H1 (cell line): ENCODE measurements around the gene TTC39A.

ENCODE experiments used
- CHD2 ChIP-seq: IDR thresholded peaks from 2 replicates; pipeline ENCODE4 v1.6.1; 2012; ENCODE audit warnings: low read length, improper control_type of control experiment
- CTCF ChIP-seq, 3 experiments: IDR thresholded peaks; 1 replicate in 2 of 3; 2 replicates in 1 of 3; pipeline versions ENCODE4 v1.5.1 to v1.6.1; 2011; ENCODE audit warnings: low read length in 3 of 3, mild to moderate bottlenecking in 3 of 3, inconsistent platforms in 2 of 3, low read depth in 1 of 3, moderate library complexity in 1 of 3; ENCODE audit not compliant: insufficient read depth in 1 of 3; ENCODE audit errors: control extremely low read depth in 1 of 3
- EZH2 ChIP-seq: fragments of 200-600 bp; sonication (generic); IDR thresholded peaks from 2 replicates; pipeline ENCODE4 v1.7.1; 2012; ENCODE audit warnings: low read depth, mild to moderate bottlenecking, moderate library complexity, low read length, inconsistent platforms; ENCODE audit not compliant: severe bottlenecking
- GTF2F1 ChIP-seq: IDR thresholded peaks from 2 replicates; pipeline ENCODE4 v1.6.1; 2012; ENCODE audit warnings: low read depth, low read length, improper control_type of control experiment, borderline replicate concordance
- JUN ChIP-seq: IDR thresholded peaks from 2 replicates; pipeline ENCODE4 v1.6.1; 2011; ENCODE audit warnings: low read depth, mild to moderate bottlenecking, improper control_type of control experiment, low read length
- JUND ChIP-seq: IDR thresholded peaks from 2 replicates; pipeline ENCODE4 v1.6.1; 2011; ENCODE audit warnings: mild to moderate bottlenecking, improper control_type of control experiment, low read length
- KDM1A ChIP-seq: fragments of 200-600, 300-600 bp; sonication (generic); IDR thresholded peaks from 2 replicates; pipeline ENCODE4 v1.7.1; 2016; ENCODE audit warnings: mild to moderate bottlenecking, low read length, borderline replicate concordance
- POLR2A ChIP-seq, 2 experiments: IDR thresholded peaks; 1 replicate in 1 of 2; 2 replicates in 1 of 2; pipeline ENCODE4 v1.6.1; 2011; ENCODE audit warnings: low read depth in 2 of 2, low read length in 2 of 2, mild to moderate bottlenecking in 2 of 2; ENCODE audit errors: control extremely low read depth in 1 of 2
- POLR2AphosphoS5 ChIP-seq: IDR thresholded peaks from 2 replicates; pipeline ENCODE4 v1.6.1; 2011; ENCODE audit warnings: low read depth, low read length
- RAD21 ChIP-seq, 2 experiments: IDR thresholded peaks in 1 of 2; conservative IDR thresholded peaks in 1 of 2; 2 replicates each; pipeline ENCODE4 v1.6.1; 2011; ENCODE audit warnings: low read depth in 2 of 2, low read length in 2 of 2, improper control_type of control experiment in 1 of 2, inconsistent platforms in 1 of 2, mild to moderate bottlenecking in 1 of 2, moderate library complexity in 1 of 2
- SIRT6 ChIP-seq: IDR thresholded peaks from one replicate; pipeline ENCODE4 v1.7.1; 2012; ENCODE audit warnings: low read length, inconsistent platforms
- TBP ChIP-seq: IDR thresholded peaks from 2 replicates; pipeline ENCODE4 v1.6.1; 2011; ENCODE audit warnings: low read depth, low read length, improper control_type of control experiment
- ZNF274 ChIP-seq: IDR thresholded peaks from 2 replicates; pipeline ENCODE4 v1.7.0; 2012; ENCODE audit warnings: low read length, borderline replicate concordance; ENCODE audit errors: extremely low read depth
- TF ChIP-seq, protein P1 (sequence below): IDR thresholded peaks from 2 replicates; pipeline ENCODE4 v1.6.1; 2012; ENCODE audit warnings: inconsistent platforms

DNA sequence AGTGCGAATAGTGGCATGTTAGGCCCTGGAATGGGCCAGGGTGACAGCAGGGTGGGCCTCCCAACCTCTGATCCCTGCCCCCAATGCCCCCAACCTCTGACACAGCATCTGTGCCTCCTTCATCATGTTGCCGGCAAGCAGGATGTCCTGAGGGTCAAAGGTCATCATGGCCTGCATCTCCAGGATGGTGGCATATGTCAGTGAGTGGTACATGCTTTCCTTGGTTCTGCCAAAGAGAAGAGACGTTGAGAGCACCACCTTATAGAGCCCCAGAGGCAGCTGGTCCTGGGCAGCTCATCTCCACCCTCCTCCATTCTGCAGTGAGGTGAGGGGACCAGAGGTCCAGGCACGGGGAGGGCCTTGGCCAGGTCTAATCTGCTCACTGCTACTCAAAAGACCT, 17.6 kb downstream of the TTC39A start:
- TF ChIP-seq CTCF (IDR thresholded peaks at IDR 0.05; ENCODE audit: control extremely low read depth in 1 of 3, insufficient read depth in 1 of 3, low read depth in 1 of 3, low read length in 3 of 3), result no peak
- no peak for TF ChIP-seq POLR2AphosphoS5
- TF ChIP-seq EZH2, result no peak
- no peak for TF ChIP-seq ZNF274
- TF ChIP-seq TBP, result no peak
- no peak for TF ChIP-seq SIRT6
- TF ChIP-seq KDM1A, result no peak
- no peak for TF ChIP-seq GTF2F1
- TF ChIP-seq RAD21 (IDR thresholded peaks at IDR 0.05 in 1 of 2, conservative IDR thresholded peaks at IDR 0.05 in 1 of 2; ENCODE audit: low read depth in 2 of 2, low read length in 2 of 2), result no peak
- TF ChIP-seq, protein P1, sequence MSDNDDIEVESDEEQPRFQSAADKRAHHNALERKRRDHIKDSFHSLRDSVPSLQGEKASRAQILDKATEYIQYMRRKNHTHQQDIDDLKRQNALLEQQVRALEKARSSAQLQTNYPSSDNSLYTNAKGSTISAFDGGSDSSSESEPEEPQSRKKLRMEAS, result no peak
- TF ChIP-seq POLR2A (IDR thresholded peaks at IDR 0.05; ENCODE audit: control extremely low read depth in 1 of 2, low read depth in 2 of 2, low read length in 2 of 2), result no peak
- TF ChIP-seq CHD2, result no peak
- no peak for TF ChIP-seq JUND
- no peak for TF ChIP-seq JUN
